Stimulated activated CD8-positive, alpha-beta memory T cell treated with anti-CD3 and anti-CD28 coated beads, Interleukin-4, amount 100 ng/mL, for 1 hour (primary cell): ENCODE data around the gene SLC12A4.

ENCODE experiments used
- DNase-seq, 2 donors: peaks; one replicate each; pipeline ENCODE4 v3.0.0-alpha.2; 2020; ENCODE audit warnings: low read depth in 2 of 2, low spot score in 1 of 2

The SLC12A4 gene

DNA sequence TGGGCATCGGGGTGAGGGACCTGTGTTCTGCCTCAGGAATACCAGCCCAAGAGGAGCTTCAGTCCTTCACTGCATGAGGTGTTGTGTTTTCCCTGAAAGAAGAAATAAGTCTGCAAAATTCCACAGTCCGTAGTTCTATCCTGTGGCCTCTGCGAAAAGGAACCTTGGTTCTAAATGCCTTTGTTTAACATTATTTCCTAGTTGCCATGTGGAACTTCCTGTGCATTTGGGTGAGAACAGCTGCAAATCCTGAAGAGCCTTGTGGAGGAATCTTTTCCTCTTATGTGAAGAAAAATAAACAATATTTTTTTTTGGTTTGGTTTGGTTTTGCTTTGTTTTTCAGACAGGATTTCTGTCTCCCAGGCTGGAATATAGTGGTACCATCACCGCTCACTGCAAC is 65.6 kb downstream of the SLC12A4 start:
- no peak for DNase-seq

DNA sequence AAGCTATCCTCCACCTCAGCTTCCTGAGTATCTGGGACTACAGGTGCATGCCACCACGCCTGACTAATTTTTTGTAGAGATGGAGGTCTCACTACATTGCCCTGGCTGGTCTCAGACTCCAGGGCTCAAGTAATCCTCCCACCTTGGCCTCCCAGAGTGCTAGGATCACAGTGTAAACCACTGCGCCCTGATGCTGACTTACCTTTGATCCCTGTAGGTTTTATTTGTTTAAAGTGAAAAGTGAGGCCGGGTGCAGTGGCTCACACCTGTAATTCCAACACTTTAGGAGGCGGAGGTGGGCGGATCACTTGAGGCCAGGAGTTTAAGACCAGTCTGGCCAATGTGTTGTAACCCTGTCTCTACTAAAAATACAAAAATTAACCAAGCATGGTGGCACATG is 66.7 kb downstream of the SLC12A4 start:
- DNase-seq, result no peak

DNA sequence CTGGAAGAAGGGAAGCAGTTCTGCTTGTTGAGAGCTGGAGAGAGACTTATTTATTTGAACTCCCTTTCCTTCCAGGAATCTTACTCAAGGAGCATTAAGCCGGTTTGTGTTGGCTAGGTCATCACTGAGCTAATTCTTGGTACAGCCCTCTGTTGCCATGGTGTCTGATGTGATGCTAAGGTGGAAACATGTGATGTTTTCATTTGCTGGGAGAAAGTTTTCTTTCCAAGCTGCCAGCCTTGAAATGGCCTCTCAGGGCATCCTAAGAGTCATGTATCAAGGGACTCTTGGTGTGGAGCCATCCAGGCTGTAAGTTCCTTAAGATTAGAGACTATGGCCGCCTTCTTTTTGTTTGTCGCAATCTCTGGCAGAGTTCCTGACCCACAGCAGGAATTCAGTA is 71.2 kb downstream of the SLC12A4 start:
- no peak for DNase-seq

DNA sequence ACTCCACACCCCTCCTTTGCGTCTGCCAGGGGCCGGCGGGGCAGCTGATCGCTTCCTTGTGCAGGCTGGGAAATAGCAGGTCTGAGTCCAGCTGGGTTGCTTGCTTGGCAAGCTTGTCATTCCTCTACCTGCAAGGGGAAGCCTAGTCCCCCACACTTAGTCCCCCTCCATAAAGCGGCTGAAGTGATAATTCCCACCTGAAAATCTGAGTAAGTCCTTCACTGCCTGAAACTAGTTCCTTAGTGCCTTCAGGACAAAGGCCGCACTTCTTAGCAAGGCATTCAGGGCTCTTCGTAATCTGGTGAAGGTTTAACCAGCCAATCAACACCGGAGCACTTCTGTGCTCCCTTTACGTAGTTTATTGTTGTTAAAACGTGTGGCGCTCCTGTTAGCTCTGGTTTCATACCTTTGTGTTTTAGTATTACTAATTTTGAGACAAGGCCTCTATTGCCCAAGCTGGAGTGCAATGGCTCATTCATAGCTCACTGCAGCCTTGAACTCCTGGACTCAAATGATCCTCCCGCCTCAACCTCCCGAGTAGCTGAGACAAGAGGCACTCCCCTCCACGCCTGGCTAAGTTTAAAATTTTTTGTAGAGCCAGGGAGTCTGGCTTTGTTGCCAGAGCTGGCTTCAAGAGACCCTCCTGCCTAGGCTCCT is 74.6 kb downstream of the SLC12A4 start:
- no peak for DNase-seq
